Nephron progenitor cell (in vitro differentiated cells): ENCODE data around the gene ROR1.

Experiments used
- DNase-seq: peaks from one replicate; pipeline ENCODE4 v3.0.0; 2021
- H3K27ac Mint-ChIP-seq: 2 replicates; pipeline ENCODE4 v1.8.0; 2021; ENCODE audit warnings: mild to moderate bottlenecking, moderate library complexity, mixed read lengths
- H3K27me3 Mint-ChIP-seq: 2 replicates; pipeline ENCODE4 v1.8.0; 2021; ENCODE audit warnings: mild to moderate bottlenecking, low read depth, mixed read lengths; ENCODE audit not compliant: poor library complexity
- H3K36me3 Mint-ChIP-seq: 2 replicates; pipeline ENCODE4 v1.8.0; 2021; ENCODE audit warnings: low read depth, mixed read lengths
- H3K4me1 Mint-ChIP-seq: 2 replicates; pipeline ENCODE4 v1.8.0; 2021; ENCODE audit warnings: mixed read lengths
- H3K4me3 Mint-ChIP-seq: 2 replicates; pipeline ENCODE4 v1.8.0; 2021; ENCODE audit warnings: mild to moderate bottlenecking, moderate library complexity, mixed read lengths
- H3K9me3 Mint-ChIP-seq: 2 replicates; pipeline ENCODE4 v1.8.0; 2021; ENCODE audit warnings: mild to moderate bottlenecking, moderate library complexity, mixed read lengths
- TF ChIP-seq, protein P1 (sequence below): fragments of 200-600 bp; sonication (generic); IDR thresholded peaks from 2 replicates; pipeline ENCODE4 v1.5.0; 2021; ENCODE audit warnings: antibody characterized with exemption

Gene ROR1

GRCh38 chr1:63859480-63860275 lies 85.9 kb downstream of the ROR1 start:
- H3K27ac Mint-ChIP-seq, result no peak overlapping the region
- peaks cover 2% of the 10 kb centered on the region for H3K27me3 Mint-ChIP-seq
- peaks cover 21% of the 10 kb centered on the region for H3K9me3 Mint-ChIP-seq
- no peak for DNase-seq
- H3K4me3 Mint-ChIP-seq, result no peak overlapping the region
- H3K4me1 Mint-ChIP-seq, result peaks cover 27% of the 10 kb centered on the region
- peaks cover 12% of the 10 kb centered on the region for H3K36me3 Mint-ChIP-seq
- TF ChIP-seq, protein P1, sequence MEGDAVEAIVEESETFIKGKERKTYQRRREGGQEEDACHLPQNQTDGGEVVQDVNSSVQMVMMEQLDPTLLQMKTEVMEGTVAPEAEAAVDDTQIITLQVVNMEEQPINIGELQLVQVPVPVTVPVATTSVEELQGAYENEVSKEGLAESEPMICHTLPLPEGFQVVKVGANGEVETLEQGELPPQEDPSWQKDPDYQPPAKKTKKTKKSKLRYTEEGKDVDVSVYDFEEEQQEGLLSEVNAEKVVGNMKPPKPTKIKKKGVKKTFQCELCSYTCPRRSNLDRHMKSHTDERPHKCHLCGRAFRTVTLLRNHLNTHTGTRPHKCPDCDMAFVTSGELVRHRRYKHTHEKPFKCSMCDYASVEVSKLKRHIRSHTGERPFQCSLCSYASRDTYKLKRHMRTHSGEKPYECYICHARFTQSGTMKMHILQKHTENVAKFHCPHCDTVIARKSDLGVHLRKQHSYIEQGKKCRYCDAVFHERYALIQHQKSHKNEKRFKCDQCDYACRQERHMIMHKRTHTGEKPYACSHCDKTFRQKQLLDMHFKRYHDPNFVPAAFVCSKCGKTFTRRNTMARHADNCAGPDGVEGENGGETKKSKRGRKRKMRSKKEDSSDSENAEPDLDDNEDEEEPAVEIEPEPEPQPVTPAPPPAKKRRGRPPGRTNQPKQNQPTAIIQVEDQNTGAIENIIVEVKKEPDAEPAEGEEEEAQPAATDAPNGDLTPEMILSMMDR, result no peak

- Mint-ChIP-seq H3K27me3 (peaks cover 2% of the 10 kb centered on the region), H3K4me1 (peaks cover 35% of the 10 kb centered on the region), H3K27ac (no peak overlapping the region), H3K4me3 (no peak overlapping the region), H3K9me3 (peaks cover 8% of the 10 kb centered on the region), H3K36me3 (peaks cover 8% of the 10 kb centered on the region)
- TF ChIP-seq, protein P1, result no peak
- DNase-seq, result no peak
Measured at GRCh38 chr1:63861052-63861691, 87.4 kb downstream of the ROR1 start.

DNA sequence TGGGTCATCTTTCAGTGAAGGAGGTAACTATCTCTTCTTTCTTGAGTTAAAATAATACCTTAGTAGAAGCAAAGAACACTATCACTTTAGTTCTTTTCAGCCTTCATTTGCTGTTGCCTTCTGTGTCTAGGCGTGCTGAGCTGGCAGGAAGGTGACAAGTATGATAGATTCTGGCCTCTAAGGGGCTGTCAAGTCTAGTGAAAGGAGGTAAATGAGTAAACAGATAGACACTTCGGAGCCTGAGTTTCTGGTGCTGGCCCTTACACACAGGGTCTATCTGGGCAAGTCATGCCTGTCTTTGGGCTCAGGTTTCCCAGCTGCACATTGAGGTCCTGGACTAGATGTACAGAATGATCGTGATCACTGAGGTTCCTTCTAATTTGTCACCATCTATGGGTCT lies 89.3 kb downstream of the ROR1 start:
- no peak overlapping the region for H3K4me3 Mint-ChIP-seq
- H3K4me1 Mint-ChIP-seq, result peaks cover 52% of the 10 kb centered on the region
- peaks cover 2% of the 10 kb centered on the region for H3K27me3 Mint-ChIP-seq
- TF ChIP-seq, protein P1, result no peak
- H3K9me3 Mint-ChIP-seq, result no peaks in the 10 kb centered on the region
- DNase-seq, result no peak
- H3K36me3 Mint-ChIP-seq, result no peaks in the 10 kb centered on the region
- peak overlapping the region; percentile 66 for H3K27ac Mint-ChIP-seq

DNA sequence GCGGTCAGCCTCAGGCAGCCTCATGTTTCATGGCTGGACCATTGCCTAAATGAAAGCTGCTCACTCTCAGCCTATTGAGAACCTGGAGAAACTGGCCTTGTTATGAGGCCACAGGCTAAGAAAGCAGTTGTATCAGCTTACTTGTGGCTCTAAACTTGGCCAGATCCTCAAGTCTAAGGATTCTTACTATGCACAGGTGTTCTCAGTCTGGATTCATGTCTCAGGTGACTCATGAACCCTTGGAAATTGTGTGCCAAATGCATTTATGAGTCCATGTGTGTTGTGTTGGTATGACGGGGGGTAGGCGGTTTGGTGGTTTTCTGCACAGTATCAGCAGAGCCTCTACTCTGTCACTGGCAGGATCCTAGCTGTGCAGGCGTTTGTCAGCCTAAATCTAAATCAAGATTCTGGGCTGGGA lies 90.4 kb downstream of the ROR1 start:
- Mint-ChIP-seq H3K4me3 (no peak overlapping the region), H3K4me1 (peaks cover 53% of the 10 kb centered on the region), H3K27me3 (peaks cover 2% of the 10 kb centered on the region), H3K27ac (no peak overlapping the region), H3K9me3 (no peaks in the 10 kb centered on the region), H3K36me3 (no peaks in the 10 kb centered on the region)
- TF ChIP-seq, protein P1, result no peak
- no peak for DNase-seq

- no peaks in the 10 kb centered on the region for H3K36me3 Mint-ChIP-seq
- TF ChIP-seq, protein P1, result no peak
- no peak overlapping the region for H3K27ac Mint-ChIP-seq
- no peaks in the 10 kb centered on the region for H3K9me3 Mint-ChIP-seq
- no peaks in the 10 kb centered on the region for H3K27me3 Mint-ChIP-seq
- H3K4me3 Mint-ChIP-seq, result no peak overlapping the region
- H3K4me1 Mint-ChIP-seq, result peaks cover 59% of the 10 kb centered on the region
- no peak for DNase-seq
Measured at GRCh38 chr1:63865561-63865960, 91.7 kb downstream of the ROR1 start.
